ENCODE data around the gene RFNG.

RFNG gene

GRCh38 chr17:82016061-82016874 lies 35.3 kb downstream of the RFNG start:
- no peak for DNase-seq

- no peak for DNase-seq
Observed at GRCh38 chr17:82015311-82015971, 36.2 kb downstream of the RFNG start.

GRCh38 chr17:82014971-82015310 lies 36.7 kb downstream of the RFNG start:
- no peak for DNase-seq

- DNase-seq = peak in 8 of 51 donors; percentile 9 to 54 (median 29)
Observed at GRCh38 chr17:82014432-82014831, 37.2 kb downstream of the RFNG start.

- no peak for DNase-seq
Observed at GRCh38 chr17:82013772-82014321, 37.8 kb downstream of the RFNG start.

GRCh38 chr17:82013341-82013740 lies 38.3 kb downstream of the RFNG start:
- DNase-seq = peak in 20 of 51 donors; percentile 9 to 69 (median 46)

GRCh38 chr17:82012640-82013295 lies 38.8 kb downstream of the RFNG start:
- no peak for DNase-seq

- no peak for DNase-seq
Observed at GRCh38 chr17:82012261-82012639, 39.4 kb downstream of the RFNG start.

GRCh38 chr17:82011617-82012187 lies 39.9 kb downstream of the RFNG start:
- DNase-seq = no peak

- DNase-seq = no peak
Observed at GRCh38 chr17:82010575-82011525, 40.8 kb downstream of the RFNG start.

- DNase-seq = no peak
Observed at GRCh38 chr17:82009413-82009812, 42.2 kb downstream of the RFNG start.

- peak in 3 of 51 donors; percentile 14 to 23 (median 18) for DNase-seq
Observed at GRCh38 chr17:82008941-82009405, 42.6 kb downstream of the RFNG start.

- no peak for DNase-seq
Observed at GRCh38 chr17:82008258-82008940, 43.2 kb downstream of the RFNG start.

GRCh38 chr17:82007495-82008257 lies 43.9 kb downstream of the RFNG start:
- peak in 6 of 51 donors; percentile 15 to 28 (median 24) for DNase-seq

- DNase-seq = no peak
Observed at GRCh38 chr17:82007228-82007494, 44.5 kb downstream of the RFNG start.

GRCh38 chr17:82006468-82007227 lies 45.0 kb downstream of the RFNG start:
- peak in 29 of 51 donors; percentile 16 to 69 (median 45) for DNase-seq

GRCh38 chr17:82005701-82006348 lies 45.8 kb downstream of the RFNG start:
- no peak for DNase-seq
